ENCODE data around the gene MIP.
"Not testable (repeated sequence)": the region's sequence is repeated elsewhere in the genome, so short reads cannot be mapped to it uniquely, and the experiment has no call there.

GRCh38 chr12:56401125-56401524 lies 53.3 kb downstream of the MIP start:
- not testable (repeated sequence) for TF ChIP-seq CTCF (IDR thresholded peaks at IDR 0.05; ENCODE audit: low read depth, low read length, poor library complexity, severe bottlenecking); EZH2phosphoT487 (IDR thresholded peaks at IDR 0.05; ENCODE audit: borderline replicate concordance, low read length)
